GM10266 (cell line): Measurements from ENCODE around the gene PLA2G6.

Experiments
- DNase-seq: peaks from one replicate; pipeline ENCODE4 v3.0.0; 2012; ENCODE audit errors: extremely low spot score
- TF ChIP-seq, protein P1 (sequence below): IDR thresholded peaks from 2 replicates; pipeline ENCODE4 v1.5.1; 2012; ENCODE audit warnings: mild to moderate bottlenecking, low read depth; ENCODE audit not compliant: control insufficient read depth, insufficient read depth; ENCODE audit errors: missing control alignments

PLA2G6 gene

DNA sequence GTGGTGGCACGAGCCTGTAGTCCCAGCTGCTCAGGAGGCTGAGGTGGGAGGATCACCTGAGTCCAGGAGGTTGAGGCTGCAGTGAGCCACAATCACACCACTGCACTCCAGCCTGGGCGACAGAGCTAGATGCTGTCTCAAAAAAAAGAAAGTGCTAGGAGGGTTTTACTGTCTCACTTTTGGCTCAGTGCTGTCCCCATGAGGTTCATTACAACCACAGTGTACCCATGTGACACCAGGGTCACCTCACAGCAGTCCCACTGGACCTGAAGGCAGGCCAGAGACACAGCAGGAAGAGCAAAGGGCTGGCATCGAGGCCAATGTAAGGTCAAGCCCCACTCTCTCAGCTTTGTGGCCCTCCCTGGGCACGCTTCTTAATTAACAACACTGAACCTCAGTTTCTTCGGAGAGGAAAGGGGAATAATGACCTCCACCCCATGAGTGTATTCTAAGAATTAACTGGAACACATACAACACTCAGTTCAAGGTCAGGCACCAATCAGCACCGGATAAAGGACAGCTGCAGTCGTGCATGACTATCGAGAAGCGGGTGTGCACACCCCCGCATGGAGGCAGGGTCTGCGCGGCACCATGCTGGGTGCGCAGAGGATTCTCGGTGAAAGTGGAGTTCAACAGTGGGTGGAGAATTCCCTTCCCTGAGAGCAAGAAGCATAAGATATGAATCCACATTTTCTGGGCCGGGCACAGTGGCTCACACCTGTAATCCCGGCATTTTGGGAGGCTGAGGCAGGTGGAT, 40.2 kb downstream of the PLA2G6 start:
- TF ChIP-seq, protein P1, sequence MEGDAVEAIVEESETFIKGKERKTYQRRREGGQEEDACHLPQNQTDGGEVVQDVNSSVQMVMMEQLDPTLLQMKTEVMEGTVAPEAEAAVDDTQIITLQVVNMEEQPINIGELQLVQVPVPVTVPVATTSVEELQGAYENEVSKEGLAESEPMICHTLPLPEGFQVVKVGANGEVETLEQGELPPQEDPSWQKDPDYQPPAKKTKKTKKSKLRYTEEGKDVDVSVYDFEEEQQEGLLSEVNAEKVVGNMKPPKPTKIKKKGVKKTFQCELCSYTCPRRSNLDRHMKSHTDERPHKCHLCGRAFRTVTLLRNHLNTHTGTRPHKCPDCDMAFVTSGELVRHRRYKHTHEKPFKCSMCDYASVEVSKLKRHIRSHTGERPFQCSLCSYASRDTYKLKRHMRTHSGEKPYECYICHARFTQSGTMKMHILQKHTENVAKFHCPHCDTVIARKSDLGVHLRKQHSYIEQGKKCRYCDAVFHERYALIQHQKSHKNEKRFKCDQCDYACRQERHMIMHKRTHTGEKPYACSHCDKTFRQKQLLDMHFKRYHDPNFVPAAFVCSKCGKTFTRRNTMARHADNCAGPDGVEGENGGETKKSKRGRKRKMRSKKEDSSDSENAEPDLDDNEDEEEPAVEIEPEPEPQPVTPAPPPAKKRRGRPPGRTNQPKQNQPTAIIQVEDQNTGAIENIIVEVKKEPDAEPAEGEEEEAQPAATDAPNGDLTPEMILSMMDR: no peak
- DNase-seq: no peak

DNA sequence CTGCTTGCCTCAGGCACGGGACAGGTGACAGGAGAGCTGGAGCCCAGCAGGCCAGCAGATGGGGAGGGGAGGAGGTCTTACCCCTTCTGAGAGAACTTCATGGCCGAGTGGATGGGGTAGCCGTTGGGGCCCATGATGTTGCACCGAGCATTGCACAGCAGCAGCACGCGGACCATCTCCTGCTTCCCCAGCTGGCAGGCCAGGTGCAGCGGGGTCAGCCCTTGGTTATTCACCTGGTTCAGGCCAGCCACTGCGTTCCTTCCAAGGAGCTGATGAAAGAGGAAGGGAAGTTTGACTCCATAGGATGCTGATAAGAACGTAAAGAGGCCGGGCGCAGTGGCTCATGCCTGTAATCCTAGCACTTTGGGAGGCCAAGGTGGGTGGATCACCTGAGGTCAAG, 41.7 kb downstream of the PLA2G6 start:
- TF ChIP-seq, protein P1: no peak
- no peak for DNase-seq

DNA sequence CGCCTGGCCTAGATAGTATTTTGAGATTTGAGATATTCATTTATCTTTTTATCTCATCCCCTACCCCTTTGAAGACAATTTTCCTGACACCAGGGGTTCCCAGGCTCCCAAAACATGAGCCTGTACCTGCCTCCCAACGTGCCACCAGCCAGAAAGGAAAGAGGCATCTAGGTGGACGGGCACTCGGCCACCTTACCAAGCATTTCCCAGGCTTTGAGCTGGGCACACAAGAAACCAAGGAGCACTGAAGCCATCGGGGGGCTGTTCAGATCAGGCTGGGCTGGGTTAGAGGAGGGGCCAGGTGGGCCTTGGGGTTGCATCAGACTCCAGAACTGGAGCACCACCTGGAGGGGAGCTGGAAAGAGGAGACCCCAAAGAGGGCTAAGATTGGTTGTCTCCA, 42.7 kb downstream of the PLA2G6 start:
- no peak for DNase-seq
- TF ChIP-seq, protein P1: no peak

DNA sequence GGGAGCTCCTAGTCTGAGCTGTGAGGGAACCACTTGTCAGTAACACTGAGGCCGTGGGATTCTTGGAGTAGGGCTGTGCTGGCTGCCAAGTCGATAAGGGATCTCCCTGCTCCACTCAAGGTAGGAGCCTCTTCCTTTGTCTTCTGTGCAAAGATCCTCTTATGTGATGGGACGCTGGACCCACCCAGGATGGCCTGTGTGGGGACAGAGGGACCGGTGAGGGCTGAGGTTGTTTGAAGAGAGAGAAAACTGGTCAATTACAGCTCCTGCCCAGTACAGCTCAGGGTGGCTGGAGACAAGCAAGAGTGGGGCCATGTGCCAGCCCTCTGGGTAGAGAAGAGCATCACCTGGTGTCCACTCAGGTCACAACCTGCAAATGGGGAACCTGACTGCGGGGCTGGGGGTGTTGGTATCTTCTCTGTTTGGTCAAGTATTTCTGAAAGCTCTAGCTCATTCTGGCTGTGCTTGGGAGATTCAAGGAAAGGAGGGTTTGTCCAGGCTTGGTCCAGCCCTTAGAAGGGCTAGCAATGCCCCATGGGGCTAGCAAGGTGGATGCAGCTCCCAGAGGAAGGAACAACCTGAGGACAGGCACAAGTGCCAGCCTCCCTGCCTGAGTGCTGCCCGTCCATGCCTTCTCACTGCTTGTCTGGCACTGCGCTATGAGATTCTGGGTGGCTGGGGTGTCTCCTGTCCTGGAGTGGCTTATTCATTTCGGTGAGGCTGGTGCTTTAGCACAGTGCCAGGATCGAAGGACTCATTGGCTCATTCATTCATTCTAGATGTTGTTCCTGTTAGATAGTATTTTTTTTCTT, 43.5 kb downstream of the PLA2G6 start:
- TF ChIP-seq, protein P1: no peak
- DNase-seq: no peak

DNA sequence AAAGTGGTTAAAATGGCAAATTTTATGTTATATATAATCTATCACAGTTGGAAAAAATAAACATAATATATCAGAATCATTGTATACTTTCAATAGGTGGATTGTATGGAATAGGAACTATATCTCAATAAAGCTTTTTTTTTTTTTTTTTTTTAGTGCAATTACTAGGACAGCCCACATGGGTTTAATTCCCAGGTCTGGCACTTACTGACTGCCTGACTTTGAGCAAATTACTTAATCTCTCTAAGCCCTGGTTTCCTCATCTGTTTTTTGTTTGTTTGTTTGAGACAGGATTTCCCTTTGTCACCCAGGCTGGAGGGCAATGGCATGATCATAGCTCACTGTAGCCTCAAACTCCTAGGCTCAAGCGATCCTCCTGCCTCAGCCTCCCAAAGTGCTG, 45.0 kb downstream of the PLA2G6 start:
- DNase-seq: no peak
- TF ChIP-seq, protein P1: no peak

DNA sequence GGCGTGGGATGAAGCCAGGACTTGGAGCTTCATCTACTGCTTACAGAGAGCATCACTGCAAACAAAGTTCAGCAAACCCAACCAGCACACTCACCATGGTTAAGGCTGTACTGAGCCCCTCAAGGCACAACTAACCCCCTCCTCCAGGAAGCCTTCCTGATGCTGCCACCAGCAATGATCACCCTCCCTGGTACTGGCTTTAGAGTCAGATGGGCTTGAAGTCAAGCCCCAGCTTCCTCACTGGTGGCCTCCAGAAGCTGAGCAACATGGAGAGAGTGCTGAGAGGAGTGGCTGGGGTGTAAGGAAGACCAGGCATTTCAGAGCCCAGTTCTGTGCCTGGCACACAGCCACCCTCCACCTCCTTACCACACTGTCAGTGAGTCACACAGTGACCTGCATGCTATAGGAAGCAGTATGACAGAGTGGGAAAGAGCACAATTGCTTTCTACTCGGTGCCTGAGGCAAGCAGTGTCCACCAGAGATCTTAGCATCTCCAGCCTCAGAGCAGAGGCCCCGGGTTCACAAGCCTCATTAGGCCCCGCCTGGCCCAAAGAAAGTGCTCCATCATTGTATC, 46.4 kb downstream of the PLA2G6 start:
- TF ChIP-seq, protein P1: no peak
- DNase-seq: no peak
